ENCODE data around the gene MAP2K6. TPM values are rescaled to one million over a fixed set of nuclear protein-coding genes. Genes with fewer than 3 reads are reported as not detected.
A peak's percentile ranks its signal among the peaks of the same experiment; 100 is the strongest.

MAP2K6 gene
- total RNA-seq, 1 experiment from 2014 or later, result 9.6 TPM

DNA sequence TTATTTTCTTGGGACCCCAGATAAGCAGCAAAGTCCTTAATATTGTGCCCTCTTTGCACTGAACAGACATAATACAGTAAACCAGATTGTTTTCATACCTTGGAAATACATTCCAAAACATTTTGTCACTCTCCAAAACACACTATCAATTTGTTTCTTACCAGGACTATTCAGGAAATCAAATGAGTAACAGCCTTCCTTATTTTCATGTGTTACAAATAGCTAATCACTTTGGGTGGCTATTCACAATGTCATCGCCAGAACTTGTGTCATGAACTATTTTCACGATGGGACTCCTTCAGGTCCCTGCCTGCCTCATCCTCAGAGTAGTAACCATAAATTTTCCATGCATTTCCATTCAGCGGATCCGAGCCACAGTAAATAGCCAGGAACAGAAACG, 104.5 kb downstream of the MAP2K6 start:
- no peaks in the 10 kb centered on the region for H3K4me1 Mint-ChIP-seq (ENCODE audit: low read depth, unreplicated experiment)
- H3K27ac Mint-ChIP-seq (ENCODE audit: unreplicated experiment), result no peak overlapping the region
- ChIA-PET CTCF (interaction anchor here (0.9 kb wide), 1 partner anchor 13 kb away, joined by 5 read pairs; no protein-coding TSS in a partner anchor), POLR2A (no interaction called here)
- Histone ChIP-seq H3K36me3 (ENCODE audit: control insufficient read depth, insufficient read depth, low read length) (peaks cover 3% of the 10 kb centered on the region; the same call in 1 of the 2 replicates), H3K27me3 (replicated peaks; ENCODE audit: control insufficient read depth, insufficient read depth, low read length) (no peaks in the 10 kb centered on the region), H3K9me3 (no peaks in the 10 kb centered on the region), H3K4me3 (ENCODE audit: low read depth, low read length) (no peak overlapping the region), H3K4me1 (no peaks in the 10 kb centered on the region)
- TF ChIP-seq, protein P1, sequence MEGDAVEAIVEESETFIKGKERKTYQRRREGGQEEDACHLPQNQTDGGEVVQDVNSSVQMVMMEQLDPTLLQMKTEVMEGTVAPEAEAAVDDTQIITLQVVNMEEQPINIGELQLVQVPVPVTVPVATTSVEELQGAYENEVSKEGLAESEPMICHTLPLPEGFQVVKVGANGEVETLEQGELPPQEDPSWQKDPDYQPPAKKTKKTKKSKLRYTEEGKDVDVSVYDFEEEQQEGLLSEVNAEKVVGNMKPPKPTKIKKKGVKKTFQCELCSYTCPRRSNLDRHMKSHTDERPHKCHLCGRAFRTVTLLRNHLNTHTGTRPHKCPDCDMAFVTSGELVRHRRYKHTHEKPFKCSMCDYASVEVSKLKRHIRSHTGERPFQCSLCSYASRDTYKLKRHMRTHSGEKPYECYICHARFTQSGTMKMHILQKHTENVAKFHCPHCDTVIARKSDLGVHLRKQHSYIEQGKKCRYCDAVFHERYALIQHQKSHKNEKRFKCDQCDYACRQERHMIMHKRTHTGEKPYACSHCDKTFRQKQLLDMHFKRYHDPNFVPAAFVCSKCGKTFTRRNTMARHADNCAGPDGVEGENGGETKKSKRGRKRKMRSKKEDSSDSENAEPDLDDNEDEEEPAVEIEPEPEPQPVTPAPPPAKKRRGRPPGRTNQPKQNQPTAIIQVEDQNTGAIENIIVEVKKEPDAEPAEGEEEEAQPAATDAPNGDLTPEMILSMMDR (IDR thresholded peaks at IDR 0.05; ENCODE audit: insufficient read depth in 1 of 2, low read depth in 1 of 2, low read length in 1 of 2, severe bottlenecking in 1 of 2, unreplicated experiment in 1 of 2), result no peak
- H3K9me3 Mint-ChIP-seq (ENCODE audit: unreplicated experiment), result no peaks in the 10 kb centered on the region
- no peak overlapping the region for H3K4me3 Mint-ChIP-seq (ENCODE audit: unreplicated experiment)
- H3K27me3 Mint-ChIP-seq (ENCODE audit: insufficient read depth, unreplicated experiment), result no peaks in the 10 kb centered on the region
- H3K36me3 Mint-ChIP-seq (ENCODE audit: insufficient read depth, unreplicated experiment), result no peaks in the 10 kb centered on the region
- intact Hi-C loops (cut with micrococcal nuclease; ENCODE audit: unreplicated experiment), result loop anchor here (5.0 kb wide), 1 partner anchor 747 kb away; no protein-coding TSS in a partner anchor
- DNase-seq, result no peak
- BruUV-seq (replicated peaks), result no TSS peak

DNA sequence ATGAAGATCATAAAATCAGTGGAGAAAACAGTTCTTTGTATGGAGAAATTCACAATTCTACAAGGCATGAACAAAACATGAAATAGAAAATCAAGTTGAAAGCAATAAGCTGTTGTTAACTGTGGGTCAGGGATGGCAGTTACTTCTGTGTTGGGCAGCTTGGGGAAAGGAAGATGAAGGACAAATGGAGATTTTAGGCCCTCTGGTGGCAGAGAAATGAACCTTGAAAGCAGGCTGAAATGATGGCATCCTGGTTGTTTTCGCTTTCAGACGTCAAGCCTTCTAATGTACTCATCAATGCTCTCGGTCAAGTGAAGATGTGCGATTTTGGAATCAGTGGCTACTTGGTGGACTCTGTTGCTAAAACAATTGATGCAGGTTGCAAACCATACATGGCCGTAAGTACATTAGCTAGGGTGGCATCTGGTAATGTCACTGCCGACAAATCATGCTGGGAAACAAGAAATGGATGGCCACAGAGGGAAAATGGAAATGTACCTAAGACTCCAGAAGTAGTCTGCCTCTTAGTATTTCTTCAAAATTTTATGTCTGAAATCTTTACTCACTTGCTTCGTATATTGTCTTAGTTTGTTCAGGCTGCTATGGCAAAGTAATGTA, 108.9 kb downstream of the MAP2K6 start:
- Histone ChIP-seq H3K4me3 (ENCODE audit: low read depth, low read length) (no peak overlapping the region), H3K9me3 (no peaks in the 10 kb centered on the region), H3K36me3 (ENCODE audit: control insufficient read depth, insufficient read depth, low read length) (peaks cover 3% of the 10 kb centered on the region; the same call in 1 of the 2 replicates), H3K4me1 (no peaks in the 10 kb centered on the region), H3K27me3 (replicated peaks; ENCODE audit: control insufficient read depth, insufficient read depth, low read length) (no peaks in the 10 kb centered on the region)
- H3K27me3 Mint-ChIP-seq (ENCODE audit: insufficient read depth, unreplicated experiment), result no peaks in the 10 kb centered on the region
- H3K27ac Mint-ChIP-seq (ENCODE audit: unreplicated experiment), result no peak overlapping the region
- H3K36me3 Mint-ChIP-seq (ENCODE audit: insufficient read depth, unreplicated experiment), result no peaks in the 10 kb centered on the region
- intact Hi-C loops (cut with micrococcal nuclease; ENCODE audit: unreplicated experiment), result loop anchor here (1.0 to 10.0 kb wide), 6 partner anchors 21 to 269 kb away; no protein-coding TSS in a partner anchor
- peak in 1 of 2 experiments; percentile 45 for DNase-seq
- BruUV-seq (replicated peaks), result no TSS peak
- TF ChIP-seq, protein P1 (IDR thresholded peaks at IDR 0.05; ENCODE audit: insufficient read depth in 1 of 2, low read depth in 1 of 2, low read length in 1 of 2, severe bottlenecking in 1 of 2, unreplicated experiment in 1 of 2), result peak; percentile 72 to 73
- no peaks in the 10 kb centered on the region for H3K9me3 Mint-ChIP-seq (ENCODE audit: unreplicated experiment)
- H3K4me1 Mint-ChIP-seq (ENCODE audit: low read depth, unreplicated experiment), result no peaks in the 10 kb centered on the region
- H3K4me3 Mint-ChIP-seq (ENCODE audit: unreplicated experiment), result no peak overlapping the region
- ChIA-PET POLR2A (no interaction called here), CTCF (interaction anchor here (0.5 to 2.0 kb wide), 13 partner anchors 13 to 751 kb away, joined by 3 to 6 read pairs (median 4); partner anchors contain the start of gene MAP2K6)

- Histone ChIP-seq H3K4me1 (no peaks in the 10 kb centered on the region), H3K36me3 (ENCODE audit: control insufficient read depth, insufficient read depth, low read length) (peaks cover 3% of the 10 kb centered on the region; the same call in 1 of the 2 replicates), H3K27me3 (replicated peaks; ENCODE audit: control insufficient read depth, insufficient read depth, low read length) (no peaks in the 10 kb centered on the region), H3K9me3 (no peaks in the 10 kb centered on the region), H3K4me3 (ENCODE audit: low read depth, low read length) (no peak overlapping the region)
- ChIA-PET POLR2A (no interaction called here), CTCF (interaction anchor here (1.0 to 2.0 kb wide), 3 partner anchors 23 to 613 kb away, joined by 3 to 6 read pairs (median 5); no protein-coding TSS in a partner anchor)
- intact Hi-C loops (cut with micrococcal nuclease; ENCODE audit: unreplicated experiment), result loop anchor here (5.0 to 10.0 kb wide), 4 partner anchors 42 to 1027 kb away; no protein-coding TSS in a partner anchor
- H3K4me1 Mint-ChIP-seq (ENCODE audit: low read depth, unreplicated experiment), result no peaks in the 10 kb centered on the region
- H3K36me3 Mint-ChIP-seq (ENCODE audit: insufficient read depth, unreplicated experiment), result no peaks in the 10 kb centered on the region
- DNase-seq, result no peak
- no peaks in the 10 kb centered on the region for H3K27me3 Mint-ChIP-seq (ENCODE audit: insufficient read depth, unreplicated experiment)
- H3K9me3 Mint-ChIP-seq (ENCODE audit: unreplicated experiment), result no peaks in the 10 kb centered on the region
- no peak overlapping the region for H3K4me3 Mint-ChIP-seq (ENCODE audit: unreplicated experiment)
- BruUV-seq (replicated peaks), result no TSS peak
- TF ChIP-seq, protein P1 (IDR thresholded peaks at IDR 0.05; ENCODE audit: insufficient read depth in 1 of 2, low read depth in 1 of 2, low read length in 1 of 2, severe bottlenecking in 1 of 2, unreplicated experiment in 1 of 2), result no peak
- no peak overlapping the region for H3K27ac Mint-ChIP-seq (ENCODE audit: unreplicated experiment)
Observed at GRCh38 chr17:69524854-69525253, 110.4 kb downstream of the MAP2K6 start.
